HL-60 (cell line): ENCODE data around the gene TTLL11.
"Not testable (repeated sequence)": the region's sequence is repeated elsewhere in the genome, so short reads cannot be mapped to it uniquely, and the experiment has no call there.

ENCODE experiments used
- DNase-seq, 2 experiments: peaks; one replicate each; pipeline ENCODE4 v3.0.0-alpha.2; 2010 to 2020; ENCODE audit warnings: low read depth in 1 of 2, low spot score in 1 of 2
- H3K27ac ChIP-seq: fragments of 250-450 bp; sonication (Bioruptor Pico); replicated peaks from 2 replicates; pipeline ENCODE4 v1.5.1; 2020; ENCODE audit warnings: mild to moderate bottlenecking, moderate library complexity
- H3K27me3 ChIP-seq: fragments of 250-450 bp; sonication (Bioruptor Pico); 2 replicates; pipeline ENCODE4 v1.5.1; 2021; ENCODE audit warnings: mild to moderate bottlenecking, moderate library complexity; ENCODE audit not compliant: insufficient read depth, poor library complexity, severe bottlenecking
- H3K4me3 ChIP-seq: replicated peaks from 2 replicates; pipeline ENCODE4 v1.5.1; 2011; ENCODE audit warnings: mild to moderate bottlenecking, control low read depth, low read length; ENCODE audit not compliant: insufficient read depth
- CTCF ChIP-seq: IDR thresholded peaks from one replicate; pipeline ENCODE4 v1.5.1; 2011; ENCODE audit warnings: low read length, control low read depth, inconsistent platforms; ENCODE audit not compliant: insufficient read depth
- GABPA ChIP-seq: IDR thresholded peaks from 2 replicates; pipeline ENCODE4 v1.6.1; 2012; ENCODE audit warnings: low read depth
- POLR2AphosphoS5 ChIP-seq: IDR thresholded peaks from 2 replicates; pipeline ENCODE4 v1.6.1; 2012; ENCODE audit warnings: low read depth
- REST ChIP-seq: IDR thresholded peaks from 2 replicates; pipeline ENCODE4 v1.6.1; 2012; ENCODE audit warnings: low read depth; ENCODE audit not compliant: insufficient replicate concordance
- SPI1 ChIP-seq: IDR thresholded peaks from 2 replicates; pipeline ENCODE4 v1.6.1; 2012; ENCODE audit warnings: low read depth, mild to moderate bottlenecking, borderline replicate concordance

The TTLL11 gene

GRCh38 chr9:121981118-121981883 is 111.8 kb downstream of the TTLL11 start:
- no peak for DNase-seq
- Histone ChIP-seq H3K27me3 (no peaks in the 10 kb centered on the region), H3K4me3 (no peak overlapping the region), H3K27ac (no peak overlapping the region)
- TF ChIP-seq GABPA (no peak), CTCF (no peak), SPI1 (no peak), REST (no peak), POLR2AphosphoS5 (no peak)

GRCh38 chr9:121980665-121981064 is 112.4 kb downstream of the TTLL11 start:
- H3K4me3 ChIP-seq, DNase-seq, H3K27me3 ChIP-seq, H3K27ac ChIP-seq: not testable (repeated sequence)

- no peaks in the 10 kb centered on the region for H3K27me3 ChIP-seq
Observed at GRCh38 chr9:121979736-121980135, 113.4 kb downstream of the TTLL11 start.

More at GRCh38 chr9:121979736-121980135, 113.4 kb downstream of the TTLL11 start:
- no peak overlapping the region for H3K27ac ChIP-seq
- H3K4me3 ChIP-seq: no peak overlapping the region
- TF ChIP-seq CTCF: no peak
- no peak for TF ChIP-seq REST
- TF ChIP-seq POLR2AphosphoS5: no peak
- no peak for TF ChIP-seq GABPA
- TF ChIP-seq SPI1: no peak
- no peak for DNase-seq
